Astrocyte of the hippocampus (primary cell): ENCODE data around the gene PYDC1.
"Not testable (repeated sequence)": the region's sequence is repeated elsewhere in the genome, so short reads cannot be mapped to it uniquely, and the experiment has no call there.

Experiments
- DNase-seq: peaks from one replicate; pipeline ENCODE4 v3.0.0; 2011; ENCODE audit warnings: low read depth, low spot score

PYDC1 gene

GRCh38 chr16:31216422-31217135 is at the start of gene PYDC1:
Gene PYDC1 (minus strand): TSS chr16:31217135. CDS start chr16:31217028, 107 bp downstream.
- peak; percentile 7 for DNase-seq

GRCh38 chr16:31265329-31266245 is 48.7 kb upstream of the PYDC1 start:
- DNase-seq, result peak; percentile 55

- DNase-seq, result no peak
Measured at GRCh38 chr16:31262084-31262483, 45.1 kb upstream of the PYDC1 start.

GRCh38 chr16:31260136-31260931 is 43.4 kb upstream of the PYDC1 start:
- no peak for DNase-seq

- no peak for DNase-seq
Measured at GRCh38 chr16:31258366-31258765, 41.4 kb upstream of the PYDC1 start.

GRCh38 chr16:31256466-31256865 is 39.5 kb upstream of the PYDC1 start:
- DNase-seq, result no peak

GRCh38 chr16:31253642-31254045 is 36.7 kb upstream of the PYDC1 start:
- DNase-seq, result no peak

- DNase-seq, result no peak
Measured at GRCh38 chr16:31251435-31251834, 34.5 kb upstream of the PYDC1 start.

- no peak for DNase-seq
Measured at GRCh38 chr16:31250782-31251384, 33.9 kb upstream of the PYDC1 start.

- DNase-seq, result no peak
Measured at GRCh38 chr16:31248344-31248743, 31.4 kb upstream of the PYDC1 start.

- DNase-seq, result no peak
Measured at GRCh38 chr16:31246296-31246695, 29.4 kb upstream of the PYDC1 start.

GRCh38 chr16:31245598-31245997 is 28.7 kb upstream of the PYDC1 start:
- DNase-seq, result not testable (repeated sequence)

- DNase-seq, result no peak
Measured at GRCh38 chr16:31243734-31244670, 27.1 kb upstream of the PYDC1 start.

- no peak for DNase-seq
Measured at GRCh38 chr16:31242206-31242605, 25.3 kb upstream of the PYDC1 start.

GRCh38 chr16:31238041-31238440 is 21.1 kb upstream of the PYDC1 start:
- no peak for DNase-seq

- no peak for DNase-seq
Measured at GRCh38 chr16:31229501-31229900, 12.6 kb upstream of the PYDC1 start.

- DNase-seq, result no peak
Measured at GRCh38 chr16:31228206-31228605, 11.3 kb upstream of the PYDC1 start.

- DNase-seq, result no peak
Measured at GRCh38 chr16:31225193-31225592, 8.3 kb upstream of the PYDC1 start.

- no peak for DNase-seq
Measured at GRCh38 chr16:31224092-31224955, 7.4 kb upstream of the PYDC1 start.
